GM21390 (cell line): Measurements from ENCODE around the gene ZNF699.
"Not testable (repeated sequence)": the region's sequence is repeated elsewhere in the genome, so short reads cannot be mapped to it uniquely, and the experiment has no call there.

Source experiments
- ATAC-seq: cut with Tn5 transposase; IDR thresholded peaks from one replicate; pipeline ENCODE4 v1.9.1; 2021; ENCODE audit not compliant: unreplicated experiment

Gene ZNF699

DNA sequence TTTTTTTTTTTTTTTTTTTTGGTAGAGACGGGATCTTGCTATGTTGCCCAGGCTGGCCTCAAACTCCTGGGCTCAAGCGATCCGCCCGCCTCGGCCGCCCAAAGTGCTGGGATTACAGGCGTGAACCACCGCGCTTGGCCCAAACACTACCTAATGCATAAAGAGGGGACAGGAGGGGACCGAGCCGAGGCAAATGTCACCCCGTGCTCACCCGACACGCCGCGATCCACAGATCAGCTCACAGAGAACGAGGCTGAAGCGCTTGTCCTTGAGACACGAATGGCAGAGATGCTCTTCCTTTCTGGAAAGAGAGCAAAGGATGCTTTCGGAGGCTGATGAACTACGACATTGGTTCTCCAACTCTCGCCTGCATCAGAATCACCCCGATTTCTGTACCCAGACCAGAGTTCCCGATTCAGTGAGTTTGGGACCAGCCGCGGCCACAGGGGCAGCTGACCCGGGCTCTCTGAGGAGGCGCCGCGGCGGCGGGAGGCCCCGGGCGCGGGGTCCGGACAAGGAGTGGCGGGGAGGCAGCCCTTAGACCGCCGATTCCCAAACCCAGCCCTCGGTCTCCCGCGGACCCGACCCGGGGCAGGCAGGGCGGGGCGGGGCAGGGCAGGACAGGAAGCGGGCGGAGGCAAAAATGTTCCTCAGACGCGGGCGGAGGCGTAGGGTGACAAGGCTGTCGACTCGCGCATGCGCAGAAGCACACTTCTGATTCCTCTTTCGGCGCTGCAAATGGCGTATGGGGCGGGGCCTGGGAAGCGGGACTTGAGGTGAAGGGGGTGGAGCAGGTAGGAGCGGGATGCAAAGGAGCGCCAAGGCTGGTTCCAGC, at the start of gene ZNF699:
ZNF699 (minus strand) TSS at position 700 of the 835 bp plus-strand sequence. CDS start 4,719 bp downstream, outside the sequence.
- peak; percentile 84 for ATAC-seq

DNA sequence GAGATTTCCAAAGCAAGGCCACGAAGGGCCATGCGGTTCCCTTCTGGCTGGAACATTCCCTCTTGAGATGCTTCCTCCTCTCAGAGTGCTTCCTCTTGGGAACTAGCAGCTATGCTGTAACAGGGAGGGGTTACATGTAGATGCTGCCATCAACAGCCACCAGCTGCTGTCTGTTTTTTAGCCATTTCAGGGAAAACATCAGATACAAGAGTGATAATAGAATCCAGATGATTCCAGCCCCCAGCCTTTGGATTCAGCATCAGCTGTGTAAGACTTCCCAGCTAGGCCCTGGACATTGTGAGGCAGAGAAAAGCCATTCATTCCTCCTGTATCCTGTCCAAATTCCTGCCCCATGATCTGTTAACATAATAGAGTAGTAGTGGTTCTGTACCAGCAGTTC, 45.0 kb upstream of the ZNF699 start:
- no peak for ATAC-seq

DNA sequence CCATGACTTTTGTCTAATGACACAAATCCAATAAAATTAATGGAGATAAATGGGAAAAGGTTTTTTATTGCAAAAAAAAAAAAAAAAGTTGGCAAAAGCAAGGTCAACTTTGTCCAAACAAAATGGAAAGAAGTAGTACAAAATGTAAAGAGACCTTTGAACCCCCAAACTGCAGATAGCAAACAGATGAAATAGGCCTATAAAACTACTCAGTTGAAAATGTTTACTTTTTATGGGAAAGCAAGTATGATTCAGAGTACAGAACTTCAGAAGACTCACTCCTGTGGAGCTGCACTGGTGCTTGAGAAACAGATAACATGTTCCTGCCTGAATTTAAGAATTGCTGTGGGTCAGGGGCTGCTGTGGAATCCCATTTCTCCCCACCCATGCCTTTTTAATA, 43.4 kb upstream of the ZNF699 start:
- ATAC-seq, result no peak

DNA sequence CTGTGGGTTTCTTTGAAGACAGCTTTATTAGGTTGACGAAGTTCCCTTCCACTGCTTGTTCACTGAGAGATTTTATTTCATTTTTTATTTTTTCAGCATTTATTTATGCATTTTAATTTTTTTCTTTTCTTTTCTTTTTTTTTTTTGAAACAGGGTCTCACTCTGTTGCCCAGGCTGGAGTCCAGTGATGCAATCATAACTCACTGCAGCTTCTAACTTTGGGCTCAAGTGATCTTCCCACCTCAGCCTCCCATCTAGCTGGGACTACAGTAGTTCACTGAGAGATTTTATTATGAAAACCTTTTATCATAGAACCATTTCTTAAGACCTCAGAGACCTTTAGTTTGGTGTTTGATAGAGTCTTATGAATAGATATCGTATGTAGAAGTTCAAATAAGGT, 42.9 kb upstream of the ZNF699 start:
- ATAC-seq, result no peak

DNA sequence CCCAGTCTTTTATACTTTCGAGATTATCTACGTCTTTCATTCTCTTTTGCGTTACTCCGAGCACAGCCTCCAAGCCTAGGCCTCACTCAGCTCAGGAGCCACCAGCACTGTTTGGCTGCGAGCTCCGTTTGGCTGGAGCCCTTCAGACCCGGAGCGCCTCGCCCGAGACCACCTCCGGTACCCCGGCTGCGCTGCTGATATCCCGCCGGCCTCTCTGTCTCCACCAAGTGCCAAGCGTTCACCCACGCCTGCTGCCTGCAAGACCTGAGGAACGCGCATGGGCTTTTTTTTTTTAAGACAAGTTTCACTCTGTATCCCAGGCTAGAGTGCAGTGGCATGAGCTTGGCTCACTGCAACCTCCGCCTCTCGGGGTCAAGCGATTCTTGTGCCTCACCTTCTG, 39.0 kb upstream of the ZNF699 start:
- no peak for ATAC-seq

DNA sequence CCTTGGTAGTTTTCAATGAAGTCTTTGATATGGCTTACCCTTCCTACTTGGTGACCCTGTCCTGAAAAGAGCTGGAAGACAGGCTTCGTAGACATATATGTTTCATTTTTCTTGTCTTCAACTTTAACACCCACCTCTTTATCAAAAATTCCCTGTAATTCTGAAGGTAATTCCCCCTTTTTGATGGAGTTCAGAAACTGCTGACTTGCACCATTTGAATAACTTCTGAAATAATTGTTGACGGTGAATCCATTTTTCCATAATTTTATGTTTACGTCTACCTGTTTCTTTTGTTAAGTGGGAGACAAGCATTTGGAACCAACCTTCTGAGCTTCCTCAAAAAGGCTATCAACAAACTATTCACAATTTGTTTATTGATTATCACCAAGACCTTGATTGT, 38.6 kb upstream of the ZNF699 start:
- no peak for ATAC-seq

DNA sequence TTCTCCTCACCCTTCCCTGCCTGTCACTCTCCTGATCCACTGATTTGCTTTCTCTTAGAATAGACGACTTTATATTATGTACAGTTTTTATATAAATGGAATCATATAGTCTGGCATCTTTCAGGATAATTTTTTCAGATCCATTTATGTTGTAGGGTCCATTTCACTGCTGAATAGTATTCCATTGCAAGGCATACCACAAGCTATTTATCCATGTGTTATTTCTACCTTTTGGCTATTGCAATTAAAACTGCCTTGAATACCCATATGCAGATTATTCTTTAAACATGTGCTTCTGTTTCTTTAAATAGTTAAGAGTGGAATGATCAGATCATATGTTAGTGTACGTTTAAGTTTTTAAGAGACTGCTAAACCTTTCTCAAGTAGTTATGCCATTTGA, 35.4 kb upstream of the ZNF699 start:
- no peak for ATAC-seq

DNA sequence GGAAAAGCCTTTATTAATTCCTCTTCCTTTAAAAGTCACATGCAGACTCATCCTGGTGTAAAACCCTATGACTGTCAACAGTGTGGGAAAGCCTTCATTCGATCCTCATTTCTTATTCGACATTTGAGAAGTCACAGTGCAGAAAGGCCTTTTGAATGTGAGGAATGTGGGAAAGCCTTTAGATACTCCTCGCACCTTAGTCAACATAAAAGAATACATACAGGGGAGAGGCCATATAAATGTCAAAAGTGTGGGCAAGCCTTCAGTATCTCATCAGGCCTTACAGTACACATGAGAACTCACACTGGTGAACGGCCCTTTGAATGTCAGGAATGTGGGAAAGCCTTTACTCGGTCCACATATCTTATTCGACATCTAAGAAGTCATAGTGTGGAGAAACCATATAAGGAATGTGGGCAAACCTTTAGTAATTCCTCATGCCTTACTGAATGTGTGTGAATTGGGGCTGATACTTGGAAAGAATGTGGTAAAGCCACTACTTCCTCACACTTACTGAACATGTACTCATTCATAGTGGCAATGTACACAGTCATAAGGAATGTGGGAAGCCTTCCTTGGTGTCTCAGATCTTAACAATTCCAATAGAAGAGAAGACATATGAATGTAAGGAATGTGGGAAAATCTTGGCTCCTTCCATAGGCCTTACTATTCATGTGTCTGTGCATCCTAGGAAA, 33.1 kb upstream of the ZNF699 start:
- ATAC-seq, result no peak

DNA sequence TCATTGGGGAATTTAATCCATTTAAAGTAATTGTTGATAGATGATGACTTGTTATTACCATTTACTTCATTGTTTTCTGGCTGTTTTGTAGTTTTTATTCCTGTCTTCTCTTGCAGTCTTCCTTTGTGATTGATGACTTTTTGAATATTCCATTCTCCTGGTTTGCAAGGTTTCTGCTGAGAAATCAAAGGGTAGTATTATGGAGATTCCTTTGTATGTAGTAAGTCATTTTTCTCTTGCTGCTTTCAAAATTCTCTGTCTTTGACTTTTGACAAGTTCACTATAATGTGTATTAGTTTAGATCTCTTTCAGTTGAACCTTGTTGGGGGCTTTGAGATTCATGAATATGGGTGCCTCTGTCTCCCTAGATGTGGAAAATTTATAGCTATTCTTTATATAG, 20.4 kb upstream of the ZNF699 start:
- no peak for ATAC-seq

DNA sequence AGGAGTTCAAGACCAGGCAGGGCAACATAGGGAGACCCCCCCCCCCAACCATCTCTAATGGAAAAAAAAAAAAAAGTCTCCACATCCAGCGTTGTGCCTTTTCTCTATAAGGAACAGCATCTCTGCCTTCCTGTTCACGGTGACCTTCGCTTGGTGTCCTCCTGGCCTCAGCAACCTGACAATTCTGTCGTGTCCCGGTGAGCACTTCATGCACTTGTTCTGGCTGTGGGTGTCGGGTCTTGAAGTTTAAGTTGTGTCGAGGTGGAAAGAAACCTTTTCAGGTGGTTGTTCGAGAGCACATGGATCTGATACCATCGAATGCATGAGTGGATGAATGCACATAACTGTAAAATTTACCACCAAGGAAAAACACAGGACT, 14.9 kb upstream of the ZNF699 start:
- ATAC-seq, result no peak

DNA sequence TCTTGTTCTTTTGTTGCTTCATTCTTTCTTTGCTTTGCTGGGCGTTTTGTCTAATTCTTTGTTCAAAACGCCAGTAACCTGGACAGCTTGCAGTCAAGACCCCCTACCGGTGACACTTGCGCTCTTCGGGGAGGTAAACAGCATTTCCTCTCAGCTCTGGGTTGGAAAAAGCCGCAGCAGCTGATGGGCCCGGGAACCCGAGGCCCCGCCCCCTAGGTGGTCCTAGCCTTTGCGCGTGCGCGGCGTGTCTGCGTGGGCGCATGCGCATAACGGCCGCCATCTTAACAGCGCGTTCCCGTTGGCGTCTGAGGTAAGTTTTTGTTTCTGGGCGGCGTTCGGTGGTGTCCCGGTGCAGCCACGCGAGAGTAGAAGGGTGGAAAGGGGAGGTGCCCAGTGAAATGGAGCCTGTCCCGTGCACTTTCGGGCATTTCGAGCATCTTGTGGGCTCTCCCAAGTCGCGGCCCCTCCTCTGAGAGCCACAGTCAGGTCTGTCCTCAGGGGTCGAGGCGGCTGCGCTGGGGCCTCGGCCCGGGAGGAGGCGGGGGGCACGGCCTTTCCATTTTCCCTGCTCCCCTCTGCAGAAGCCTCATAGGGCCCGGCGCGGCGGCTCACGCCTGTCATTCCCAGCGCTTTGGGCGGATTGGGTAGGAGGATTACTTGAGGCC, 14.4 kb upstream of the ZNF699 start, which contains the start of gene ZNF559:
ZNF559 (plus strand) TSS at position 261 of the 665 bp plus-strand sequence. CDS start 14,371 bp downstream, outside the sequence.
- ATAC-seq, result peak; percentile 95

DNA sequence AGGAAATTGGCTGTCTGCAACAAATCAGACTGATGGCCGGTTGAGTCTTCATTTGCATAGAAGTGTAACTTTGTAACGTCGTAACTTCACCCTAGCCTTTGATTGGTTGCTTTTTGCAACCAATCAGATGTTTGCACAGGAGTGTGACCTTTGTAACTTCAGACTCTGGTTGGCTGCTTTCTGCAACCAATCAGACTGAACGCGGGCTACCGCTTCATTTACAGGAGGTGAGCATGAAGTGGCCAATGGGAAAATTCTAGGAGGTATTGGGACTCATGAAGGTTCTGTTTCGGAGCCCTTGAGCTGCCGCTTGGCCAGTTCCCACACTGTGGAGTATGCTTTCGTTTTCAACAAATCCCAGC, 13.9 kb upstream of the ZNF699 start:
- ATAC-seq, result peak; percentile 37

DNA sequence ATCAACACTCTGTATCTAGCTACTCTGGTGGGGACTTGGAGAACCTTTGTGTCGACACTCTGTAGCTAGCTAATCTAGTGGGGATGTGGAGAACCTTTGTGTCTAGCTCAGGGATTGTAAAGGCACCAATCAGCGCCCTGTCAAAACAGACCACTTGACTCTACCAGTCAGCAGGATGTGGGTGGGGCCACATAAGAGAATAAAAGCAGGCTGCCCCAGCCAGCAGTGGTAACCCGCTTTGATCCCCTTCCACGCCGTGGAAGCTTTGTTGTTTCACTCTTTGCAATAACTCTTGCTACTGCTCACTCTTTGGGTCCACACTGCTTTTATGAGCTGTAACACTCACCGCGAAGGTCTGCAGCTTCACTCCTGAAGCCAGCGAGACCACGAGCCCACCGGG, 12.6 kb upstream of the ZNF699 start:
- not testable (repeated sequence) for ATAC-seq

DNA sequence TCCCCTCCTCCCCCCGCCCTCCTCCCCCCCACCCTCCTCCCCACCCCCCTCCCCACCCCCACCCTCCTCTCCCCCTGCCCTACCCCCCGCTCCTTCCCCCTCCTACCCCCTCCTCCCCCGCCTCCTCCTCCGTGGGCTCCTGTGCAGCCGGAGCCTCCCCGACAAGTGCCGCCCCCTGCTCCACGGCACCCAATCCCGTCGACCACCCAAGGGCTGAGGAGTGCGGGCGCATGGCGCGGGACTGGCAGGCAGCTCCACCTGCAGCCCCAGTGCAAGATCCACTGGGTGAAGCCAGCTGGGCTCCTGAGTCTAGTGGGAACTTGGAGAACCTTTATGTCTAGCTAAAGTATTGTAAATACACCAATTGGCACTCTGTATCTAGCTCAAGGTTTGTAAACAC, 12.1 kb upstream of the ZNF699 start:
- ATAC-seq, result not testable (repeated sequence)

DNA sequence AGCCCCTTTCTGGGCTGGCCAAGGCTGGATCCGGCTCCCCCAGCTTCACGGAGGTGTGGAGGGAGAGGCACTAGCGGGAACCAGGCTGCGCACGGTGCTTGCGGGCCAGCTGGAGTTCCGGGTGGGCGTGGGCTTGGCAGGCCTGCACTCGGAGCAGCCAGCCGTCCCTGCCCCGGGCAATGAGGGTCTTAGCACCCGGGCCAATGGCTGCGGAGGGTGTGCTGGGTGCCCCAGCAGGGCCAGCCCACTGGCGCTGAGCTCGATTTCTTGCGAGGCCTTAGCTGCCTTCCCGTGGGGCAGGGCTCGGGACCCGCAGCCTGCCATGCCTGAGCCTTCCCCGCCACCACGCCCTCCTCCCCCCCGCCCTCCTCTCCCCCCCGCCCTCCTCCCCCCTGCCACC, 11.7 kb upstream of the ZNF699 start:
- ATAC-seq, result no peak

DNA sequence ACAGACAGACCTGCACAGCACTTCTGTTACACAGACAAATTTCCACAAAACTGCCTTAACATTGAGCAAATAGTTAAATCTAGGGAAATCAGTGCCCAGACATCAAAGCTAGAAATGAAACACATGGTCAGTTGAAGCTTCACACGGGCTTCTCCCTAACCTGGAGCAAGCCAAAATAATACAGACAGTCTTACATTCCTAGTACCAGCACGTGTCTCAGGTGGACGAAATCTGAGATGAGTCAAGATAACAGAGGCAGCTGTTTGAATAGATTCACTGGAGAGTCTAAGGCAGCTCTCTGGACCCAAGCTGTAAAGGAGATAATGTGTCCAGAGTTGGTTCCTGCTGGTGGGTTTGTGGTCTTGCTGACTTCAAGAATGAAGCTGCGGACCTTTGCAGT, 4.1 kb upstream of the ZNF699 start:
- ATAC-seq, result no peak

DNA sequence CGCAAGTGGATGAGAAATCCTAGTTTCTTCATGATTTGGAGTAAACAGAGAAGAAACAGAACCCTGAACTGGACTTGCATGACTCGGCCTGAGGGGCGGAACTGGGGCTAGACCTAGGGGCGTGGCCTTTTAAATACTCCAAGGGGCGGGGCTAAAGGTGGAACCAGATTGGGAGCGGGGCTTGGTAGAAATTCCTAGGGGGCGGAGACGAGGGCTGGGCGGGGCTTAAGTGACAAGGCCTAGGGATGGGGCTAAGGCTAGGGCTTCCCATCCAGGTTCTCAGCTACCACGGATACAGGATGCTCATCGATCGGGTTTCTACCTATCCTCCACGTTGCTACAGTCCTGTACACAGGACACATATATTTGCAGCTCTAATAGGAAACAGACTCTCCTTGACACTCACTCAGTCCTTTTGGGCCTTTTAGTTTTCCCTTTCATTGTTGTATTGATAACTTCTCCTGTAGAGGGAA, 372 bp upstream of the ZNF699 start:
- peak; percentile 66 for ATAC-seq

DNA sequence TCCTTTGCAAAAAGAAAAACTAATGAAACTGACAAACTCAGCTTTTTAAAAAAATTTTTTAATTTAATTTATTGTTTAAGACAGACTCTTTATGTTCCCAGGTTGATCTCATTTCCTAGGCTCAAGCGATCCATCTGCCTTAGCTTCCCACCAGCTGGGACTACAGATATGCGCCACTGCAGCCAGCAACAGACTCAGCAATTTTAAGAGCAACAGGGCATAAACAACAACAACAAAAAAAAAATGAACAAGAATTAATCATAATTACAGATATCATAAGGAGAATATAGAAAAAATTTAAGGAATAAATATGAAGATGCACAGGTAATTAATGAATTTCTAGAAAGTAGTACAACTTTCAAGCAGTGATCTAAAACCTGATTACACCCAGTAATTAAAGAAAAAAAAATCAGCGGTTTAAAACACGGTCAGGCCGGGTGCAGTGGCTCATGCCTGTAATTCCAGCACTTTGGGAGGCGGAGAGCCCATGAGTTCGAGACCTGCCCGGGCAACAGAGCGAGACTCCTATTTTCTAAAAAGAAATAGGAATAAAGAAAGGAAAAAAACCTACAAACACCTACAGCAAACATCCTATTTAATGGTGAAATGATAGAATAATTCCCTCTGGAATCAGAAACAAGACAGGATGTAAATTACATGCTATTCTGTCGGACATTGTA, 1.4 kb downstream of the ZNF699 start:
- ATAC-seq, result no peak

DNA sequence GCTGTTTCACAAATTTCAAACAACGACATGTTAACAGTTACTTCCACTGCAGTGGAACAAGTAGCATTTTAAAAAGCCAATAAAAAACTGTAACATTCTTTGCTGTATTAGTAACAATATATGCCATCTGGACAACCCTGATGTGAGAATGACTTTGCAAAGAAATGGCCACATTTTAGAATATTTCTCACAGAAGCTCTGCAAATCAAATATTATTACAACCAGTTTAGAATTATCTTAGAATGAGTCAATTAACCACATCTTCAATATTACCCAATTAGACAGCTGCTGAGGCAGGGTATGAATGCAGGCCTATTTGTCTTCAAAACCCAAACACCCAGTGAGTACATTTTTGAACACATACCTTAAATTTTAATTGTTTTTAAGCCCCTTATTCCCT, 3.2 kb downstream of the ZNF699 start:
- ATAC-seq, result no peak

DNA sequence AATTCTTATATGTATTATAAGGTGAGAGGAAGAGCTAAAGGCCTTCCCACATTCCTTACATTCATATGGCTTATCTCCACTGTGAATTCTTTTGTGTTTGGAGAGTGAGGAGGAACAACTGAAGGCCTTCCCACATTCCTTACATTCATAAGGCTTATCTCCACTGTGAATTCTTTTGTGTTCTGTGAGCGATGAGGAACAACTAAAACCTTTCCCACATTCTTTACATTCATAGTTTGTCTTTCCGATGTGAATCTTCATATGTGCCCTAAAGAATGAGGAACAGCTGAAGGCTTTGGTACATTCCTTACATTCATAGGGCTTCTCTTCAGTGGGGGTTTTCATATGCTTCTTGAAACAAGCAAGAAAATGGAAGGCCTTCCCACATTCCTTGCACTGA, 13.3 kb downstream of the ZNF699 start:
- ATAC-seq, result no peak

DNA sequence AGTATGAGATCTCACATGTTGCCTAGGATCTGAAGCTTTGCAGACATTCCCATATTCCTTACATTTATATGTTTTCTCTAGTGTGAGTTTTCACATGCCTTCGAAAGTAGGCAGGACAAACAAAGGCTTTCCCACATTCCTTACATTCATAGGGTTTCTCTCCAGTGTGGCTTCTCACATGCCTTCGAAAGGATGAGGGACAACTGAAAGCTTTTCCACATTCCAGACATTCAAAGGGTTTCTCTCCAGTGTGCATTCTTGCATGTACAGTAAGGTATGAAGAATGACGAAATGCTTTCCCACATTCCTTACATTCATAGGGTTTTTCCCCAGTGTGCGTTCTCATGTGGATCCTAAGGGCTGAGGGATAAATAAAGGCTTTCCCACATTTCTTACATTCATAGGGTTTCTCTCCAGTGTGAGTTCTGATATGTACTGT, 14.2 kb downstream of the ZNF699 start:
- no peak for ATAC-seq
